GM18499 (cell line): Measurements from ENCODE around the gene MED7.

Experiments
- ATAC-seq: cut with Tn5 transposase; IDR thresholded peaks from one replicate; pipeline ENCODE4 v1.9.1; 2021; ENCODE audit warnings: moderate number of reproducible peaks; ENCODE audit not compliant: insufficient read depth, unreplicated experiment

Gene MED7

DNA sequence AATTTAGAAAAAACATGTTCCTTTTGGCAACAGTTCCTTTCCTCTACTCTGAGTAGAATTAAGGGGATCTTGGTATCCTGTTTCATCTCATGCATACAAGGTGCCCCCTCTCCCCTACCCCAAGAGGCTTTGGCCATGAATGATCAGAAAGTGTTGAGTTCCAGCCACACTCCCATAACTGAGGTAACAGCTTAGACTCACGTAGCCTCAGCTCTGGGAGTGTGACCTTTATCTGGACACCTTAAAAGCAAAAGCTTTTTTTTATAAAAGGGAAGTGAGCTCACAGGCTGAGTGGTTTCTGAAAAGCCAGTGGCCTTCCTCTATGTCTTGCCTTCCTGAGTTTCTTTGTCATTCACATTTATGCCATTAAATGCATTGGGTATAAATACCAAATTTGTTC lies 32.9 kb downstream of the MED7 start:
- peak; percentile 50 for ATAC-seq

DNA sequence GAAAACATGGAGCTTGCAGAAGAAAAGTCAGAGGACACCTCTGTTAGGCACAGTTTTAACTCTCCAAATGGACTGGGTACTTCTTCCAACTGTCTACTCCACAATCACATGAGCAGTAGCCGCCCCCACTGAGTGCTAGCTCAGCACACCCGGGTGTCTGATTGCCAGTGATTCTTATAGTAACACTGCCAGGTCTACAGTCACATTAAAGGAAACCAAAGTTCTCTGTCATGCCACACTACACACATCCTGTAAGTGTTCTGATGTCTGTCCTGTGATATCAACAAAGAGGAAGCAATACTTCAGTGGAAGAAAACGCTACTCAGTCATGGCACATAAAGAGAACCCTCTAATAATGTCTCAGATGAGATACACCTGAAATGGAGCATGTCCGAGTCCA lies 33.7 kb downstream of the MED7 start, which contains the start of gene HAVCR2:
TSS of gene HAVCR2 (minus strand) at position 69 of the 400 bp plus-strand sequence. CDS start at position 8, 61 bp downstream.
- ATAC-seq: peak; percentile 90

DNA sequence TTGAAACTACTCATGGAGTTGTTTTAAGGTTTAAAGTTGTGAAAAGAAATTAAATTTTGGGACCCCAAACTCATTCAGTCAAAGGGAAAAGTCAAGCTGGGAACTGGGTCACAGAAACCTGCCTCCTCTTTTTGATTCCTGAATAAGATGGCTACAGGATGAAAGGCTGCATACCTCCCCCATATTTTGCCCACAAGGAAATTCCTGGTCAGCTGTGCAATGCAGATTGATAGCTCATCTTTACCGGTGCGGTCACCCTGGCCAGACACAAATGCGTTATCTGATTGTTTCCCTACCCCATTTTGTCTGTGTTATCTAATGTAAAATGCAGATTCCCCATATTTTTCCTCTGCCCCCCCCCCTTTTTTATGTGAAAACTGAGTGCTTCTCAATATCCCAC lies 35.2 kb downstream of the MED7 start:
- no peak for ATAC-seq

DNA sequence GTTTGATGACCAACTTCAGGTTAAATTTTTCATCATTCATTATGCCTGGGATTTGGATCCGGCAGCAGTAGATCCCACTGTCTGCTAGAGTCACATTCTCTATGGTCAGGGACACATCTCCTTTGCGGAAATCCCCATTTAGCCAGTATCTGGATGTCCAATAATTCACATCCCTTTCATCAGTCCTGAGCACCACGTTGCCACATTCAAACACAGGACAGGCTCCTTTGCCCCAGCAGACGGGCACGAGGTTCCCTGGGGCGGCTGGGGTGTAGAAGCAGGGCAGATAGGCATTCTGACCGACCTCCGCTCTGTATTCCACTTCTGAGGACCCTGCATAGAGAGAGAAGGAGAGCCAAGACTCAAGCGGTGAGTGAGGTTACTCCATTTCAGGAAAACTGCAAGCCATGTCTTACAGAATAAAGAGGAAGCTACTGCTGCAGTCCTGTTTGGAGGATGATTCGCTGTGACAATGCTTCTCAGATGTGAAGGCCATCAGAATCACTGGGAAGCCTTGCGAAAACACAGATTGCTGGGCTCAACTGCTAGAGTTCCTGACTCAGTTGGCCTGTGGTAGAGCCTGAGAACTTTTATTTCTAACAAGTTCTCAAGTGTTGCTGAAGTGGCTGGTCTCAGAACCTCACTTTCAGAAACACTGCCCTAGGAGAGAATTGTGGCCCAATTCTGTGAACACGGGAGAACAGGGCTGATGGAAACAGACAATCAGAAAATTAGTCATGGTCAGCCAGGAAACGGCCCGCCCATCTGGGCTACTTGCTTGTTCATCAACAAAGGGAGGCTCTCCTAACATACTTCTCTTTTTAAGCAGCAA lies 35.8 kb downstream of the MED7 start:
- ATAC-seq: no peak

DNA sequence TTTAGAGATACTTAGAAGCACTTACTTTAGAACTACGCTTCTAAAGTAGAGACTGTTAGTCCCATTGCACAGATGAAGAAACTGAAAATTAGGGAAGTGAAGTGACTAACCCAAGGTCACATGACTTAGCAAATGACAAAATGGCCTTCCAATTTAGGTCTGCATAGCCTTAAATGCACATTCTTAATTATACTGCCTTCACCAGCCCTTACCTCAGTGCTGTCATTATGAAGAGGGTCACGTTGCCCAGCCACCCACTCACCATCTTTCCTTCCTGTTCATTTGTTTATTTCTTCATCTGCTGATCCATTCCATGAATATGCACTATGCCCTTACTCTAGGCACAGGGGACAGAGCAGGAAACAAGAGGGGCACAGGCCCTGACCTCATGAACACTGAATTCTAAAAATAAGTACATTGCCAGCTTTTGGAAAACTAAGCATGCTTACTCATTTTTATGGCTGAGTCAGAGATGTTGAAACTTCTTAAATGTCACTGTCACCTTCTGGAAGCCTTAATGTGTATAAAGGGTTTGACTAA lies 42.5 kb downstream of the MED7 start:
- ATAC-seq: no peak

DNA sequence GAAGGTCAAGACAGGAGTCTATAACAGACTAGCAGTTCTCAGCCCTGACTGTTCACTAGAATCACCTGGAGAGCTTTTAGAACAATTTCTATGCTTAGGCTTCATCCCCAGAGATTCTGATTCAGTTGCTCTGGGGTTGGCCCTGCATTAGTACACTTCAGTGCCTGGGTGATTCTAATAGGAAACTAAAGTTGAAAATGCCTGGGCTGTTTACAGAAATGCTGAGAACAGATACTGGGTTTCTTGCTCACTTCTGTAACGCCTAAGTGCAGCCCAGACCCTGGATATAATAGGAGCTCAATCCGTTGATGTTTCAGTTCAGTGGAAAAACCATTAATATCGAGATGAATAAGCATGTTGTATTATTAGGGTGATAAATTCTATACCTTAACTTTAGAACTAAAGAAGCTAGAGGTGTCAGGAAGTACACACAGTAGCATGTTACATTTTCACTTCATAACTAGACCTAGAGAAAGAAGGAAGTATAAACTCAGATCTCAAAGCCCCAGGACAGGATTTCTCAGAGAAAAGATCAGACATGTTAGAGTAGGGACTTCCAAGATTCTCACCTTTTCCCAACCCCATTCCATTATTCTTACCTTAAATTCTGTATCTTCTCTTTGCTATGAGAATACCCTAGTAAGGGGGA lies 54.2 kb downstream of the MED7 start:
- no peak for ATAC-seq
